K562 (cell line): ENCODE measurements around the gene AFG1L. TPM values are rescaled to one million over a fixed set of nuclear protein-coding genes. Genes with fewer than 3 reads are reported as not detected.

ENCODE experiments used
- ARHGAP35 ChIP-seq: fragments of 450-650 bp; IDR thresholded peaks from 2 replicates; pipeline ENCODE4 v1.6.1; 2018; ENCODE audit not compliant: partially characterized antibody
- ARID2 ChIP-seq: fragments of 450-650 bp; IDR thresholded peaks from 2 replicates; pipeline ENCODE4 v1.6.1; 2017; ENCODE audit warnings: antibody characterized with exemption, mild to moderate bottlenecking
- ASH1L ChIP-seq: fragments of 450-650 bp; IDR thresholded peaks from 2 replicates; pipeline ENCODE4 v1.6.1; 2018; ENCODE audit warnings: borderline replicate concordance, mild to moderate bottlenecking, low read depth; ENCODE audit not compliant: partially characterized antibody
- BRD9 ChIP-seq: fragments of 450-650 bp; IDR thresholded peaks from 2 replicates; pipeline ENCODE4 v1.6.1; 2018; ENCODE audit warnings: low read depth; ENCODE audit not compliant: partially characterized antibody
- CCAR2 ChIP-seq: fragments of 200-400 bp; formaldehyde crosslinking; IDR thresholded peaks from 2 replicates; pipeline ENCODE4 v1.6.1; 2017; ENCODE audit warnings: mild to moderate bottlenecking, low read depth, low read length
- CHD1 ChIP-seq: fragments of 200-600 bp; sonication (generic); IDR thresholded peaks from one replicate; pipeline ENCODE4 v1.6.1; 2012; ENCODE audit warnings: mild to moderate bottlenecking, moderate library complexity, low read length, inconsistent platforms
- ERF ChIP-seq: fragments of 450-650 bp; formaldehyde crosslinking; IDR thresholded peaks from 2 replicates; pipeline ENCODE4 v1.4.0; 2020; ENCODE audit warnings: mild to moderate bottlenecking, mixed read lengths
- FOXJ2 ChIP-seq: fragments of 200-800 bp; sonication (Bioruptor generic); IDR thresholded peaks from 2 replicates; pipeline ENCODE4 v1.6.1; 2016; ENCODE audit warnings: missing genetic modification characterization, missing compliant biosample characterization
- FOXJ3 ChIP-seq: sonication (generic); formaldehyde crosslinking; IDR thresholded peaks from 2 replicates; pipeline ENCODE4 v1.4.0; 2020; ENCODE audit warnings: mild to moderate bottlenecking, missing genetic modification reagents
- HLTF ChIP-seq: fragments of 450-650 bp; IDR thresholded peaks from 2 replicates; pipeline ENCODE4 v1.6.1; 2016
- HMGXB4 ChIP-seq: sonication (generic); formaldehyde crosslinking; IDR thresholded peaks from 2 replicates; pipeline ENCODE4 v1.8.1; 2023; ENCODE audit warnings: mild to moderate bottlenecking, missing genetic modification reagents
- IRF1 ChIP-seq: sonication (generic); formaldehyde crosslinking; IDR thresholded peaks from 2 replicates; pipeline ENCODE4 v1.8.0; 2022; ENCODE audit warnings: missing genetic modification reagents, mild to moderate bottlenecking, borderline replicate concordance
- LCOR ChIP-seq: sonication (generic); formaldehyde crosslinking; IDR thresholded peaks from 2 replicates; pipeline ENCODE4 v1.8.0; 2022; ENCODE audit warnings: mild to moderate bottlenecking, missing genetic modification reagents
- NCOA2 ChIP-seq, 2 experiments: fragments of 450-650 bp; IDR thresholded peaks; 2 replicates each; pipeline ENCODE4 v1.6.1; 2018; ENCODE audit warnings: mild to moderate bottlenecking in 2 of 2, moderate library complexity in 1 of 2; ENCODE audit not compliant: partially characterized antibody in 2 of 2
- NFIX ChIP-seq: fragments of 250-450 bp; sonication (Bioruptor Pico); IDR thresholded peaks from 2 replicates; pipeline ENCODE4 v1.4.0; 2020; ENCODE audit warnings: low read depth, mild to moderate bottlenecking, moderate library complexity
- POLR2AphosphoS2 ChIP-seq: IDR thresholded peaks from 2 replicates; pipeline ENCODE4 v1.6.1; 2012; ENCODE audit warnings: low read length, improper control_type of control experiment
- RBBP5 ChIP-seq: fragments of 200-600 bp; sonication (generic); IDR thresholded peaks from 2 replicates; pipeline ENCODE4 v1.6.1; 2012; ENCODE audit warnings: borderline replicate concordance, mild to moderate bottlenecking, low read length, control low read depth, inconsistent platforms; ENCODE audit not compliant: insufficient read depth, poor library complexity, severe bottlenecking
- RBM34 ChIP-seq: fragments of 200-400 bp; formaldehyde crosslinking; IDR thresholded peaks from 2 replicates; pipeline ENCODE4 v1.6.1; 2018; ENCODE audit warnings: low read length, borderline replicate concordance; ENCODE audit not compliant: insufficient read depth
- SREBF2 ChIP-seq: sonication (generic); formaldehyde crosslinking; IDR thresholded peaks from 2 replicates; pipeline ENCODE4 v1.4.0; 2020; ENCODE audit warnings: mild to moderate bottlenecking, missing genetic modification reagents
- TAF9B ChIP-seq: fragments of 450-650 bp; IDR thresholded peaks from 2 replicates; pipeline ENCODE4 v1.6.1; 2018; ENCODE audit warnings: mild to moderate bottlenecking; ENCODE audit not compliant: partially characterized antibody
- XRCC5 ChIP-seq: fragments of 200-400 bp; formaldehyde crosslinking; IDR thresholded peaks from 2 replicates; pipeline ENCODE4 v1.6.1; 2017; ENCODE audit warnings: low read depth, mild to moderate bottlenecking, low read length
- ZBTB49 ChIP-seq: sonication (generic); formaldehyde crosslinking; IDR thresholded peaks from 2 replicates; pipeline ENCODE4 v1.8.0; 2022; ENCODE audit warnings: missing genetic modification reagents, mild to moderate bottlenecking, borderline replicate concordance
- ZNF551 ChIP-seq: fragments of 250-450 bp; sonication (Bioruptor Pico); IDR thresholded peaks from 2 replicates; pipeline ENCODE4 v1.5.0; 2021; ENCODE audit warnings: mild to moderate bottlenecking, moderate library complexity
- ZNF57 ChIP-seq: fragments of 450-650 bp; formaldehyde crosslinking; IDR thresholded peaks from 2 replicates; pipeline ENCODE4 v1.4.0; 2020; ENCODE audit warnings: mild to moderate bottlenecking, moderate library complexity
- ZNF584 ChIP-seq: fragments of 200-800 bp; sonication (Bioruptor generic); IDR thresholded peaks from 2 replicates; pipeline ENCODE4 v1.6.1; 2016; ENCODE audit warnings: low read depth, mild to moderate bottlenecking, missing genetic modification characterization, missing compliant biosample characterization
- polyA plus RNA-seq, 8 experiments: library from polyadenylated mRNA; depleted of rRNA in 4 of 8; stranded (reverse) in 5 of 8; unstranded in 3 of 8; fragments of >200 nt; fragmentation: Nextera tagmentation in 2 of 8; fragmentation: Illumina TruSeq in 1 of 8; extraction: Ambion mirVana in 2 of 8; extraction: Trizol in 1 of 8; gene quantifications; 2 replicates each; pipeline versions ENCODE4 v1.2.1 to v1.2.3, GENCODE V29; 2011 to 2014; ENCODE audit warnings: inconsistent platforms in 1 of 8, missing spikeins in 1 of 8
- total RNA-seq, 7 experiments: library from RNA; depleted of rRNA in 6 of 7; stranded (reverse); fragments of >200 nt in 6 of 7; fragmentation: Illumina TruSeq in 2 of 7; extraction: Trizol in 2 of 7; gene quantifications; 2 replicates each; pipeline versions ENCODE4 v1.2.1 to v1.2.3, GENCODE V29; 2011 to 2021; ENCODE audit warnings: low replicate concordance in 1 of 7

Gene AFG1L
- total and polyA plus RNA-seq, 9 of the 15 experiments (the other 6 are each of a cell fraction or from before 2014, with no cell fraction given), result 2.2 to 15.5 (median 5.8) TPM

- TF ChIP-seq ASH1L, result no peak
- no peak for TF ChIP-seq CCAR2
- TF ChIP-seq ARHGAP35, result no peak
- no peak for TF ChIP-seq XRCC5
- TF ChIP-seq ZNF57, result no peak
- TF ChIP-seq ZNF584 (CRISPR knock-in tag), result peak; percentile 93
- TF ChIP-seq SREBF2, result no peak
- no peak for TF ChIP-seq NFIX (CRISPR knock-in tag)
- TF ChIP-seq HMGXB4 (CRISPR knock-in tag), result no peak
- TF ChIP-seq ERF (CRISPR knock-in tag), result peak; percentile 81; the same call in 1 of the 2 replicates
- TF ChIP-seq ZNF551 (CRISPR knock-in tag), result no peak
- TF ChIP-seq BRD9, result no peak
- TF ChIP-seq ARID2, result no peak
- TF ChIP-seq NCOA2 (IDR thresholded peaks at IDR 0.05; ENCODE audit: partially characterized antibody in 2 of 2), result peak in 1 of 2 experiments; percentile 30
- no peak for TF ChIP-seq TAF9B
- no peak for TF ChIP-seq ZBTB49 (CRISPR knock-in tag)
- no peak for TF ChIP-seq CHD1
- no peak for TF ChIP-seq POLR2AphosphoS2
- TF ChIP-seq RBM34, result no peak
- 0 out of 2 replicates have a peak, but pooled peaks have one; percentile 31 for TF ChIP-seq FOXJ3 (CRISPR knock-in tag)
- TF ChIP-seq HLTF, result no peak
- peak; percentile 75 for TF ChIP-seq RBBP5
- no peak for TF ChIP-seq FOXJ2 (tag)
- no peak for TF ChIP-seq LCOR (CRISPR knock-in tag)
- TF ChIP-seq IRF1 (CRISPR knock-in tag), result no peak
Observed at GRCh38 chr6:108361312-108361932, 66.6 kb downstream of the AFG1L start (continued).
